ENCODE results near the gene CAMKK1.

Gene CAMKK1

DNA sequence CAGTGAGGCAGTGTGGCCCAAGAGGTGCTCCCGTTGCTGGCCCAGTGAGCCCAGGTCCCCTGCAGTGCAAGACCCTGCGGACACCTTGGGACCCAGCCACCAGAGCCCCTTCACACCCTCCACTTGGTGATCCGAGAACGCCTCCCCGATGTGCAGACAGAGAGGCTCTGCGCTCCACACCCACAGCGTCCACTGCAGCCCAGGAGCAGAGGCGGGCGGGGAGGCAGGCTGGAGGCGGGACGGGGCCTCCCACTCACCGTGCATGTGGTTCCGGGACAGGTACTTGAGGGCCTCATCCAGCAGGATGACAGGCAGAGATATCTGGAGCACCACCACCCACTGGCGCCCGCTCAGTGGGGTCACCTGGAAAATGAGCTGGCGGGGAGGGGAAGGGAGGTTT lies 35.6 kb upstream of the CAMKK1 start:
- DNase-seq (ENCODE audit: extremely low read depth, low read depth), result no peak
- TF ChIP-seq, protein P1, sequence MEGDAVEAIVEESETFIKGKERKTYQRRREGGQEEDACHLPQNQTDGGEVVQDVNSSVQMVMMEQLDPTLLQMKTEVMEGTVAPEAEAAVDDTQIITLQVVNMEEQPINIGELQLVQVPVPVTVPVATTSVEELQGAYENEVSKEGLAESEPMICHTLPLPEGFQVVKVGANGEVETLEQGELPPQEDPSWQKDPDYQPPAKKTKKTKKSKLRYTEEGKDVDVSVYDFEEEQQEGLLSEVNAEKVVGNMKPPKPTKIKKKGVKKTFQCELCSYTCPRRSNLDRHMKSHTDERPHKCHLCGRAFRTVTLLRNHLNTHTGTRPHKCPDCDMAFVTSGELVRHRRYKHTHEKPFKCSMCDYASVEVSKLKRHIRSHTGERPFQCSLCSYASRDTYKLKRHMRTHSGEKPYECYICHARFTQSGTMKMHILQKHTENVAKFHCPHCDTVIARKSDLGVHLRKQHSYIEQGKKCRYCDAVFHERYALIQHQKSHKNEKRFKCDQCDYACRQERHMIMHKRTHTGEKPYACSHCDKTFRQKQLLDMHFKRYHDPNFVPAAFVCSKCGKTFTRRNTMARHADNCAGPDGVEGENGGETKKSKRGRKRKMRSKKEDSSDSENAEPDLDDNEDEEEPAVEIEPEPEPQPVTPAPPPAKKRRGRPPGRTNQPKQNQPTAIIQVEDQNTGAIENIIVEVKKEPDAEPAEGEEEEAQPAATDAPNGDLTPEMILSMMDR (IDR thresholded peaks at IDR 0.05; ENCODE audit: low read depth, low read length), result no peak

DNA sequence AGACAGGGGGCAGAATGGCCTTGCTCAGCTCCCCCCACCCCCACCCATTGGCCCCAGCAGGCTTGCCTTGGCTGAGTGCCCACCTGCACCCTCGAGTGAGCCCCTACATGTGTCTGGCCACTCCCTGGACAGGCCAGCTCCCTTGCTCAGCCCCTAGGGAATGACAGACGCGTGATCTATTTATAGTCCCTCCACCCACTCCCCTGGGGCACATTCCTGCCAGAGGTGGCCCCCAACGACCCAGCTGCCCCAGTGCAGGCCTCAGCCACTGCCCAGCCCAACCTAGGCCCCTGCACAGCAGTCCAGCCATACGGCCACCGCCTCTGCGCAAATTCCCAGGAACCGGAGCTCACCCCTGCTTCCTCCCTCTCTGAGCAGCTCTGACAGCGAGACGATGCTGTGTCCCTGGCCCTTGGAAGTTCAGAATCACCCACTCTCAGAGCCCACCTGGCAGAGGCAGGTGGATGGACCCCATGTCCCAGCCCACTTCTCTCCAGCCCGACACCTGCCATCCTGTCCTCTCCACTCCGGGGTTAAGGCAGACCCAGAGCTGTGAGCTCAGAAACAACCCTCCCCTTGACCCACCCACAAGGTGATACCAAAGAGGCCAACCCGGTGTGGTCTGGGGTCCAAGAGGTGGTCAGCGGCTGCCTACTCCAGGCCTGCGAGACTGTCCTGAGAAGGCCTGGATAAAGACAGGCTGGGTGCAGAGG lies 34.9 kb upstream of the CAMKK1 start:
- DNase-seq (ENCODE audit: extremely low read depth, low read depth), result no peak
- TF ChIP-seq, protein P1 (IDR thresholded peaks at IDR 0.05; ENCODE audit: low read depth, low read length), result no peak

DNA sequence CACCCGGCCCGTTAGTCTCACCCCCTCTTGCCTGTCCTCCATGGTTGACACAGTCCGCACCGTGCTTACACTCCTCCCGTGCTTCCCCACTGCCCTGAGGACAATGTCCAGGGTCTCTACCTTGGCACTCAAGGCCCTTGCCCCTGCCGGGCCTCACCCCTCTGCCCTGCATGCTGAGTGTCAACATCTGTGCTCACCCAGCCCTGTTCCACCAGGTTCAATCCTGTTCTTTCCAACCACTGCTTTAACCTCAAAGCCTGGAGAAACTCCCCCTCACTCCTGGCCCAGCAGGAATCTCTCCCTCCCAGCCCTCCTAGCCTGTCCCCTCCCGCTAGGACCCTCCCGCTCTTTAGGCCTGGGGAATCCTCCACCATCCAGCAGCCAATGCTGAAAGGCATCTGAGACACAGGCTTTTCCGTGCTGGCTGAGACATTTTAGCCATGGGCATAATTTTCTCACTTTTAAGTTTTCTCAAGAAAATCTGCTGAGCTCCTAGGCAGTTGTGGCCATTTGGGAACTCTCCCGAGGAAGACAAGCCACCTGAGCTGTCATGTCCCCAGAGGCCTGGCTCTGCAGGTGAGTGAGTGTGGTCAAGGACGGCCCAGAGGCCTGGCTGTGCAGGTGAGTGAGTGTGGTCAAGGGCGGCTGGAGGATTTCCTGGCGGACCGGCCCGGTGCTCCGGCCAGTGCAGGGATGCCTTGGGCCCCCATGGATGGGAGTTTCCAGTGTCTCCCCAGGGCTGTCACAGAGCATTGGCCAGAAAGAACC lies 34.2 kb upstream of the CAMKK1 start:
- TF ChIP-seq, protein P1 (IDR thresholded peaks at IDR 0.05; ENCODE audit: low read depth, low read length), result no peak
- DNase-seq (ENCODE audit: extremely low read depth, low read depth), result no peak

DNA sequence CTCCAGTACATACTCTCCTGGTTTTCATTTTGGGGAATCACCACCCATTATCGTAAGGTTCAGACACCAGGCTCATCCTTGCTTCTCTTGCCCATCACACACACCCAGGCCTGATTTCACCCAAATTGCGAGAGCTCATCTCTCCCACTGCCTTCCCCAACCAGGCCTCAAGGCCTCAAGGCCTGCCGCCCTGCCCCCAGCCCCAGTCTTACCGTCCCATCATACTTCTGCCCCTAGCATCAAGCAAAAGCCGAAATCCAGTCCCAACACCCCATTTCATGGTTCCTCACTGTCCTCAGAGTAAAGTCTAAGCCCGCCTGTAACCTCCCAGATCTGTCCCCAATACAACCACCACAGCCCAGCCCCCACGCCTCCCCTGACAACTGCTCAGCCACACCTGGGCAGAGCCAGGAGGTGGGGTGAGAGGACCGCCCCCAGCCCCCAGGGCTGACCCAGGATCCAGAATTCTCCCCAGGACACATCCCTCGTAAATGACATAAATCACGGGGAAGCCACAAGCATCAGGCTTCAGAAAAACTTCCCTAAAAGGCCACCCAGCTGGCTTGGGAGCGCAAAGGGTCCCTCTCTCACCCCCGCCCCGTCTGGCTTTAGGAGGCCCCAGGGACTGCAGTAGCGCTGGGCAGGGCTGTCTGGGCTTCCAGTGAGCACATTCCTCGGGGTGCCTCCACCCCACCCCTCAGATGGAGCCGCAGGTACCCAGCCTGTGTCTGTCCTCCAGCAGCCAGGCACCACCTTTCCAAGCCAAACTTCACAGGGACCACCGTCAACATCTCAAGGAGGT lies 33.0 kb upstream of the CAMKK1 start:
- TF ChIP-seq, protein P1 (IDR thresholded peaks at IDR 0.05; ENCODE audit: low read depth, low read length), result no peak
- DNase-seq (ENCODE audit: extremely low read depth, low read depth), result no peak

DNA sequence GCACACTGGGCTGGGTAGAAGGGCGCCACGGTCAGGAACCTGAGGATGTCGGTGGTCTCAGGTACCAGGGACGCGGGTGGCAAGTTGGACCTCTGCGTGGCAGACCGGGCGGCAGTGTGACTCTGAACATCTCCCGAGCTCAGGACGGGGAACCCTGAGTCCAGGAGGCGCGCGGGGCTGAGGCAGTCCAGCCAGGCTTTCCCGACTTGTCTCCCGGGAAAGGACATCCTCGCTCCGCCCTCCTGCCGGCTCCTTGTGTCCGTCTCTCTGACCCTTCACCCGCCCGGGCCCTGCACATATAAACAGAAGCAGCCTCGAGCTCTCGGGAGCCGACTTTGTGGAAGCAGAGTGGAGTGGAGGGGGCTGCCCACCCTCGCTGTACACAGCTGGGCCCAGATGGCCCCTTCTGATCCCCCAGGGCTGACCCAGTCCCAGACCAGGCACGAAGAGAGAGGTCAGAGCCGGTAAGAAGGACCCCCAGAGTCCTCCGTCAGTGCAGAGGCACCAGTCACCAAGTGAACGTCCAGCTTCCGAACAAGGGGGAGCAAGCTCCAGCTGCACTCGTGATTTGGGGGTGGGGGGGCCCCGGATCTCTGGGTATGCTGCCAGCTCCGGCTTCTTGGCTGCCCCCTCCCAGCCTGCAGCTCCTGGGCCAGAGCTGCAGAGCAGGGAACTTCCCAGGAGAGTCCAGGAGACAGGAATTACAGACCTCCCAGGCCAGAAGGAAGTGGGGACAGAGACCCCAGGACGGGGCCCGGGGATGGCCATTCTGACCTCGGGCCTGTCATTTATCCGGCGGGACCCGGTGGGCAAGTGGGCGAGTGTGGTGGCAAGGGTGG lies 31.9 kb upstream of the CAMKK1 start:
- TF ChIP-seq, protein P1 (IDR thresholded peaks at IDR 0.05; ENCODE audit: low read depth, low read length), result no peak

DNA sequence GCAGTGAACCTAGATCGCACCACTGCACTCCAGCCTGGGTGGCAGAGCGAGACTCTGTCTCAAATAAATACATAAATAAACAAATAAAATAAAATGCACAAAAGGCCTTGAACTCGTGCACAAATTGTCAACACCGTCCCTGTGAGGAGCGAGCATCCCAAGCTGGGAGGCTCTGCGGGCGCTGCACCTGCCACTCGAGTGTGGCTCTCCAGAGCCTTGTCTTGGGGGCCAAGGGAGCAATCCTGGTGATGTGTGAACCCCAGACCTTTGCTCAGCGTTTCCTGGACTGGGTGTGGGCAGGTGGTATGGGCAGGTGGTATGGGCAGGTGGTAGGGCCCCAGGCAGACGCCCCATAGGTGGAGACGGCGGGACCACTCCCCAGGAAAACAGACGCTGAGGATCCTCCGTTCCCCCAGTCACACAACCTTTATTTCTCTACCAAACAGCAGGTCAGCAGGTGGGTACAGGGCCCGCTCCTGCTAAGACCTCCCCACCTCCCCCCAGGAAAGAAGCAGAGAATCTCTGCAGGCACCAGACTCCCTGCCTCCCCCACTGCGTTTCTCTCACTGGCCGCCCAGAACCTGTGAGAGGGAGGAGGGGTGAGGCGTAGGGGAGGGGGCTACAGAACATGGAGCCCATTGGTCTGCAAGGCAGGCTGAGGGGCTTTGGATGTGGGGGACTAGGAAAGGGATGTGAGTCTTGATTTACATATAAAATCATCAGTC lies 30.8 kb upstream of the CAMKK1 start:
- TF ChIP-seq, protein P1 (IDR thresholded peaks at IDR 0.05; ENCODE audit: low read depth, low read length), result no peak
- DNase-seq (ENCODE audit: extremely low read depth, low read depth), result no peak

More for the DNA sequence above, 31.9 kb upstream of the CAMKK1 start:
- no peak for DNase-seq (ENCODE audit: extremely low read depth, low read depth)

Measured in AG09319 (cell line).